ENCODE data around the gene UQCC2.

Gene UQCC2
- total RNA-seq = 6.5 to 15.9 (median 11.0) reads per million in 4 donors

DNA sequence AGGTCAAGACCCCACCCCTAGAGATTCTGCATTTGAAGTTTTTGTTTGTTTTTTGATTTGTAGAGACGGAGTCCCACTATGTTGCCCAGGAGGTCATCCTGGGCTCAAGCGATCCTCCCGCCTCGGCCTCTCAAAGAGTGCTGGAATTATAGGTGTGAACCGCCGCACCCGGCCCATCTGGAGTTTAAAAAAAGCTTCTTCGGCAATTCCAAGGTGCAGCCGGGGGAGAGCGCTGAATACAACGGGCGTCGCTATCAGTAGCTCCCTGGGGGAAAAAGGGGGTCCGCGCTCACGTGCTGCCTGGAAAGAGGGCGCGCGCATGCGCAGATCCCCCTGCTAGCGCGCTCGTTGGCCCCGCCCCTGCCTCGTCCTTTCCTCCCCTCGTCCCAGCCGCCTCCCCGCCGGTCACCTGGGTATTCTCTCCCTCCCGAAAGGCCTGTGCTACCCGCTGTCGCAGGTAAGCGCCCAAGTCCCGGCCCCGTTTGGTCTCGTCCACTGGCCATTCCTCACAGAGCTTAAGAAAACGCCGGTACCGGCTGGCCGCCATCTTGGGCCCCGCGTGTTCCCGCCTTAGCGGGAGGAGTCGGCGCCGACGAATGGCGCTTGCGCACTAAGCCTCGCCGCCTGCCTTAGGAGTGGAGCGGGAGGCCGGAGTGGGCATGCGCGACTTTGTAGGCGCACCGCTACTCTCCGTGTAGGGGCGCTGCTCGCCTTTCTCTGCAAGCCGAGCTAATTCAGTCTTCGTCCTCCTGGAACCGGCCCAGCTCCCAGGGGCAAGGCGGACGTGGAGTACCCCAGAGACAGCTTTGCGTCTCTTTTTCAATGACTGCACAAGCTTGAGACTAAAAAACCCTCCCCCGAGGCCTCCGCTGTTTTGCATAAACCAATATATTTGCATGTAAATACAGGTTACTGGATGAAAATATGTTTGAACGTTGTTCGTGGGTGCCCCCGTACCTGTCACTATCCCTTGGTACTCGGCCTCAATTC is at the start of gene UQCC2:
Gene UQCC2, minus strand, starts transcription at position 561 of the 990 bp plus-strand sequence. Its CDS starts 14 bp downstream, at position 547.
- peak; percentile 97 to 98 (median 97) for DNase-seq

DNA sequence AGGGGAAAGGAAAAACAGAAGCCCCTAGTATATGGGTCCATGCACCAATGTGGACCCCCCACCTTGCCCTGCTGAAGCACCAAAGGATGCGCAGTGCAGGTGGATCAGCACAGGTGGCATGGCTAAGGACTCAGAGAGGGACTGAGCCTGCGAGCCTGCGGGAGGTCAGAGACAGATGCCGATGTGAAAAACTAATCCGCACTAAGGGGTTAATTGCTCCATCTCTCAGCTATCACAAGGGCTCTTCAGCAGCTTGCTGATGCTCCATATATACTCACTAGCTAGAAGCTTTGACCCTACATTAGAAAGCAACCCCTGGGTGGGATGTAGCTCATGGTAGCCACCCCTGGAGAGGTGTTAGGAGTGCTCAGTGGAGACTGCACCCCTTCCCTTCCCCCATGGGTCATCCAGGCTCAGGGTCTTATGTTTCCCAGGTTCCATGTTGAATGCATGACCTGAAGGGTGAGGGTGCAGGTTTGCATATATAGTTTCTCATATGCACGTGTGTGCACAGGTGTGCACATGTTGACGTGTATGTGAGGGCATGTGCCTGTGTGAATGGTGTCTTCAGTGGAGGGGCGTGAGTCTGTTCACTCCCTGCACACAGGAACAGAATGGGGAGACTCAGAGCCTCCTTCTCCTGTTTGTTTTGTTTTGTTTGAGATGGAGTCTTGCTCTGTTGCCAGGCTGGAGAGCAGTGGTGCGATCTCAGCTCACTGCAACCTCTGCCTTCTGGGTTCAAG is 48.6 kb upstream of the UQCC2 start:
- no peak for DNase-seq

DNA sequence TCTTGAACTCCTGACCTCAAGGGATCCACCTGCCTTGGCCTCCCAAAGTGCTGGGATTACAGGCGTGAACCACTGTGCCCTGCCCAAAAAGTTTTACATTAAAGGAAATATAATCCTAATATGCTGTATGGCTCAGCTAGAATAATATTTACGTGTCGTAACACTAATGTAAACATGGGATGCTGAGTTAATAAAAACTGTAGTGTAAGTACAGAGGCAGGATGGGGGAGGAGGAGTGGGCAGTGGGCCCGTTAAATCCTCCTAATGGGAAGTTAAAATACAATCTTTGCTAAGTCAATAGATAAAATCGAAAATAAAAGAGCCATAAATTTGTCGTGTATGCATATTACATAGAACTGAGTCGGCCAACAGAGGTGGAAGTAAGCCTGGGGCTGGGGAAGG is 47.3 kb upstream of the UQCC2 start:
- DNase-seq = no peak

DNA sequence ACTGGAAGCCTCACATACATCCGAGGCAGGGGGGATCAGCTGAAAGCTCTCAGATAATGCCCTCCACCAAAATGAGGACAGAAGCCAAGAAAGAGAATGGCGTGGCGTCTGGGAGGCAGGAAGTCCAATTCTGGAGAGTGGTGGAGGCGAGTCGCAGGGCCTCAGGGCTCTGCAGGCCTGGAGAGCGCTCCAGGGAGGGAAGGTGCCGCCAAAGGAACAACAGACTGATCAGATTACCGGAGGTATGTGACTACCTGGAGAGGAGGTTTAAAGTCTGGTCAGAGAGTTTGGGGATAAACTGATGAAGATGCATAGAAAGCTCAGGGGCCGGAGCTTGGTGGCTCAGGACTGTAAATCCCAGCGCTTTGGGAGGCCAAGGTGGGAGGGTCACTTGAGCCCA is 46.4 kb upstream of the UQCC2 start:
- DNase-seq = no peak

DNA sequence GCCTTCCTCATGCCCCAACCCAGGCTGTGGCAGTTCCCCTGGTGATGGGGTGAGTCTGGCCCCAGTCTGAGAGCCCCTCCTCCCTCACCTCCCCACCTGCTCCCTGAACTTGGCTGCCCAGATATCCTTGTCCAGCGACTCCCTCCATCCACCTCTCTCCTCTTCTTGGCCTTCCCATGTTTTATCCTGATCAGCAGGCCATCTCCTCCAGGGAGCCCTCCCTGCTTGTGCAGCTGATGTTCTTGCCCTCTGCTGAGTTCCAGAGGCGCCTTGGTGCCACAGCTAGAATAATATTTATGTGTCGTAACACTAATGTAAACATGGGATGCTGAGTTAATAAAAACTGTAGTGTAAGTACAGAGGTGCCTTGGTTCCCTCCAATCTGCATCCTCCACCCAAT is 45.6 kb upstream of the UQCC2 start:
- no peak for DNase-seq

DNA sequence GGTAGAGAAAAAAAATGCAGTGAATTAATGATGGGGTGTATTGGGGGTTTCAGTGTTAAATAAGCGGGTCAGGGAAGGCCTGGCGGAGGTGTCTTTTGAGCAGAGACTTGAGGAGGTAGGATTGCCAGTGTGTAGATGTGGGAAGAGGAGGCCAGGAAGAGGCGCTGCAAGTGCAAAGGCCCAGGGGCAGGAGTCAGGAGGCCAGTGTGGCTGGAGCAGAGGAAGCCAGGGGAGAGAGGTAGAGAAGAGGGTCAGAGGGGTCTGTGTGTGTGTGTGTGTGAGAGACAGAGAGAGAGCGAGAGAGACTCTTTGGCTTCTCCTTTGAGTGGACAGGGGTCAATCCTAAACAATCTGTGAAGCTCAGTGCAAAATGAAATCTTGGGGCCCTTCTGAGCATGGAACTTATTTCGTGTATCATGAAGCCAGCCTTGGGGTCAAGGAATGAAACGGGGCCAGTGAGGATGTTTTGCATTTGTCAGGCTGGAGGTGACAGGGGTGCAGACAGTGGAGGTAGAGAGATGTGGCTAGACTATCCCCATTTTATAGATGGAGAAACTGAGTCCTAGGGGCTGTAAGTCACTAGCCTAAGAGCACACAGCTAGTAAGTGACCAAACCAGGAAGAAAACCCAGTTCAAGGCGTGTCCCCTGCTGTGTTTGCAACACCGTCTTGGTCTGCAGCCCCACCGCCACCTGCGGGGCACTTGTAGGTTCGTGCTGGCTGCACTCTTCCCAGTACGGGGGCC is 44.9 kb upstream of the UQCC2 start:
- DNase-seq = no peak

DNA sequence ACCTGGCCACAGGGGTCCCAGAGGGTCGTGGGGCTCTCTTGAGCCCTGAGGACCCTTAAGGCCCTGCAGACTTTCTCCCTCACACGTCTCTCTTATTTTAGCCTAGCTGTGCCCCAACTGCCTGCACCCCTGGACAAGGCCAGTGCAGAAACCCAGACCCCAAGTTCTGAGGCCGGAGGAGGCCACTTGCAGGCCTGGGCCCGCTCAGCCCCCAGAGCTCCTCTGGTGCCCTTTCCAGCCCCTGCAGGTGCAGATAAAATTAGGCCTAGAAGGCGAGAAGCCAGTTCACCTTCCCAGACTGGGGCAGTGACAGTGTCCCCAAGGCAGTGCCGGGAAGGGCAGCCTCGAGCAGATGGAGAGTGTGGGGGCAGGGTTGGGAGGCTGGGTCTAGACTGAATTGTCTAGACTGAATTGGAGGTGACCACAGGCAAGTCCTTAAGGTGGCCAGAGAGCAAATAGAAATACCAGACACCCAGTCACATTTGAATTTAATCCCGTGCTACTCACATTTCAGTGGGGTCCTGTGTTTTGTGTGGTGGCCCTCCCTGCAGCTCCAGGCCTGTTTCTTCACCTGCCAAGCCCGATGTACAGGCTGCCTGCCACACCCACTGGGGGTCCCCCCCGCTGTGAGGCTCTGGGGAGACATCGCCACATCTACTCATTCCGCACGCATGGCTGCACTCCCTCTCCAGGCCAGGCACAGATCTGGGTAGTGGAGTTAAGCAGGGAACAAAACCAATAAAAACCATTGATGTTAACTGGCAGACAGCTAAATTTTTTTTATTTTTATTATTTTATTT is 43.8 kb upstream of the UQCC2 start:
- no peak for DNase-seq

DNA sequence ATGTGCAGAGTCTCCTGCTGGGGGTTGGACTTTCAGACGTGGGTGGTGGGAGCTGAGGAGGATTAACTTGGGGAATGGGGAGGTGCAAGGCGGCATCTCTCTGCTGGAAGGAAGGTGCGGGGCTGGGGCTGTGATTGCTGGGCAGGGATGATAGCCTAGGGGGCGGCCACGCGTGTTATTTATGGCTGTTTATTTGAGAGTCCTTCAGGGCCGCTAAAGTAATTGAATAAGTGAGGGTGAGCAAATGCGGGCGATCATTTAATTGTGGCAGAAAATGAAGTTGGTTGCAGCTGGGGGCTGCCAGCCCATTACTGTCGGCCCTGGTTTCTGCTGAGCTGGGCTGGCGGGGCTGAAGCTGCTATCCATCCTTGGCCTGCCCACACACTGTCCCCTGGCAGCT is 42.7 kb upstream of the UQCC2 start:
- no peak for DNase-seq

DNA sequence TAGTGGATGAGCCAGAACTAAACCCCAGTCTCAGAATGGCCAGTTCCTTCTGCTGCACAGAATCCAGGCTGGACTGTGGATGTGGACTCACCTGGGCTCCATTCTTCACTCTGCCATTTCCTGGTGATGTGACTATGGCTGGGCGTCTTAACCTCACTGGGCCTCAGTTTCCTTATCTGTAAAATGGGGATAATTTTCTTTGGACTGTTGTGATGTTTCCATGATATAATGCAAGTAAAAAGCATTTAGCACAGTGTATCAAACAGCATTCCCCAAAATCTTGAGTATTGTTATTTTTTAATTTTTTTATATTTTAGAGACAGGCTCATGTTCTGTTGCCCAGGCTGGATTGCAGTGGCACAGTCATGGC is 41.1 kb upstream of the UQCC2 start:
- no peak for DNase-seq

DNA sequence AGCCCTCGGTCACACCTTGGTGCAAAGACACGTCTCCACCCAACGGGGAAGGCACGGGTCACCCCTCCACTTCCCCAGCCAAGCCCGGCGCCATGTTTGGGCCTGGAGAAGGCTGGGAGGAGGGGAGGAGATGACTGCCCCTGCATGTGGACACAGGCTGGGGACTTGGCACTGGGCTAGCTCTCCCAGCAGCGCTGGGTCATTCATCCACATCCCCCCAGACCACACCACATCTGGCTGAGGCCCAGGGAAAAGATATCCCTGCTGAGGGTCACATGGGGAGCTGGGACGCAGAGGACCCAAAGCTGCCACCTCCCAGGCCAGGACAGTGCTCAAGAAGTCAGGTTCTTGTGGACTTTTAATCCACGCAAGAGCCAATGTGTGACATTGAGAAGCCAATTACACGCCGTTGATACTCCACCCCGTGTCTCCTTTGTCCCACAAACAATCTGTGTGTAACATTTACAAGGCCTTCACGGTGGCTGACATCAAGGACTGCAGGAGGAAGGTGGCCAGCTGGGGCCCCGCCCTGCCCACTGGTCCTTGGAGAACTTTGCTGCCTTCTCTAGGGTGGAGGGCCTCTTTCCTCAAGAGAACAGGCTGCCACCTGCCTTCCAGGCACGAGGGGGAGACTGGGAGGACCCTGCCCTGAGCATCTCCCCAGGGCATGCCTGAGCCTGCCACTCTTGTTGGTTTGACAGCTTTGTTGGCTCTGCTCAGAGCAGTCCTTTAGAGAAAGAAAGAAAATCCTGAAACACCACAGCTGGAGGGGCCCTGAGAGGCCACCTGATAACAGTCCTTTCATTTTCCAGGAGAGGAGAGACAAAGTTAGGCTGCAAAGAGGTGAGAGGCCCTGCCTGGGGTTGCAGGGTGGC is 40.5 kb upstream of the UQCC2 start:
- no peak for DNase-seq

DNA sequence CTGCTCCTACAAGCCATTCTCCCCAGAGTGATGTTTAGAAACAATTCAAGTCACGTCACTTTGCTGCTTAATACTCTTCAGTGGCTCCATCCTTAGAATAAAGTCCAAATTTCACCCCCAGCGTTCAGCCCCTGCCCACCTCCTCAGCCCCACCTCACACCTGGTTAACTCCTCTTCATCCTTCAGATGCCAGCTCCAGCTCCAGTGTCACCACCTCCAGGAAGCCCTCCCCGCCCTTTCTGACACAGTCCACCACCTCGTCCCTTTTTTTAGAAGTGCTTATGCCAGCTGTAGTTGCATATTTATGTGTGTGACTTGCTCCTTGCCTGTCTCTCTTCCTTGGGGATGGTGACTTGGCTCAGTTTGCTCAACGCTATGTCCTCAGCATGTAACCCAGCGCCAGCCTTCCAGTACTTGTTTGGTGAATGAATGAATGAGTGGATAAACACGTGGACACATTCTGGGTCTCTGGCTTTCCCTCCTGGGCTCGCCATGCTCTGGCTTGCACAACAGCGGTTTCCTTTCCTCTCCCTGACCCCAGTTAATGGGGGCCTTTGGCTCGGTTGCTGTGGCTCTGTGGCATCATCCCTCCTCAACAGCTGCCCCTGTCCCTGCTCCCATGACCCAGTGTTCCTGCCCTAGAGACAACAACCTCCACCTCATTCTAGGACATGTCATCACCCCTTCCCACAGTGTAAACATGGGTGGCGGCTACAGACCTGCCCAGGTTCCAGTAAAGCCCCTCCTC is 38.9 kb upstream of the UQCC2 start:
- DNase-seq = no peak

DNA sequence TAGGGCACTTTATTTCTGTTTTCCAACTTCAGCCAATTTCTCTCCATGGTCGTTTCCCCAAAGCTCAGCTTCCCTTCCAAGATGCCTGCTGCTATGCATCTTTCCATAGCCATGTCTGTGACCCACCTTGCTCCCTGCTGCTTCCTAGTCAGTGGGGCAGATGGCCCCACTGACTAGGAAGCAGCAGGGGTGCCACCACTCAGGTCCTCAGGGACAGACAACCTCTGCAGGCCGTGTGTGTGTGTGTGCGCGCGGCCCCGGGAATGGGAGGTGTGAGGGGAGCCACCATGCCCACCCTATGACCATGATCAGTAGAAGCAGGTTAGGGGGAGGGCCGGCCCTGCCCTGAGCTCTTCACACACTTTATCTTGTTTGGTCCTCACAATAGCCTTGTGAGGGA is 37.9 kb upstream of the UQCC2 start:
- DNase-seq = no peak

DNA sequence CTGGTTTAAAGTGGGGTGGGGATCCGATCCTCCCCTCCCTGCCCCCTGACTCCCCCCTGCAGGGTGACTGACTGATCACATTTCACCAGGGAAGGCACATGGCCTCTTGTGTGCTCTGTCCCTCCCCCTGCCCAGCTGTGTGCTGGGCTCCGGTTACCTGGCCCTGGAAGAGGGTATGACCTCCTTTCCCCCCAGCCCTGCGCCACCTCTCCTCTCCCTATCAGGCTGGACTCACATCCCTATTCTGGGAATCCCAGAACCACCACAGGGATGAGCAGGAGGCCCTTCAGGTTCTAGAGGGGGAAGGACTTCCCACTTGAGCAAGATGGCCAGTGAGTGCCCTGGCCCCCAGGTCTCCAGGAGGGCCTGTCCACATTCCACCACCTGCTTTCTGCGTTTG is 37.3 kb upstream of the UQCC2 start:
- DNase-seq = no peak

DNA sequence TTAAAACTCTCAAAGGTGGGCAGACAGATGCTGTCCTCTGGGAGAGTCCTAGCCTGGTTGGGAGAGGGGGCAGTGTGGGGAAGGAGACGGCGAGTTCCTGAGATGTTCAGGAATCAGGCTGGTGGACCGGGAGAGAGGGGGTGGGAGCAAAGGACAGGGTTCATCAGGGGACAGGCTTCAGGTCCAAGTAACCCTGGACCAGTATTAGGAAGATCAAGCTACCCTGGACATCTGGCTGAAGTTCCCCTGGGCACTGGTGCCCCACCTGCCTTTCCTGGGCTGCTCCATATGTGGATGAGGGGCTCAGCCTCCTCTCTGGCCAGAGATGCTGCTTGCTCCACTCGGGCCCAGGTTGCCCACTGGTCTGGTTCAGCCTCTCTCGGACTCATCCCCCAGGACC is 36.3 kb upstream of the UQCC2 start:
- no peak for DNase-seq

DNA sequence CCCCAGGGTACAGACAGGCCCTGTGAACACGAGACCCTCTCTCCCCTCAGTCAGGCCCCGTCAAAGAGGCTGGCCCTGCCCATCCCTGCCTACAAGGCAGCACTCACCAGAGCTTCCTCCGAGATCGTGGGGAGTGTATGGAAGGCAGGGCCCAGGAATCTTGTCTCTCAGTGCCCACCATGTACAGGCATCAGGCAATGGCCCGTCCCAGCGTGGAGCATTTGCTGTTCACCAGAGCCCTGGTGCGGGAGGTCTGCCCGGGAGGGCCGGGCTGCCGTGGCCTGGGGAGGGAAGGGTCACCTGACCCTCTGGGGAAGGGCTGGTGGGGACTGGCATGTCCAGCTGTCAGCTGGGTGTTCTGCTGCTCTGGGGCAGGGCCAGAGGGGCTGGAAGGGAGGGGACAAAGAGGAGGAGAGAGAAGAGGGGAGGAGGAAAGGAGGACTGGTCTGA is 35.2 kb upstream of the UQCC2 start, which contains the start of gene IP6K3:
Gene IP6K3, minus strand, starts transcription at position 255 of the 450 bp plus-strand sequence. CDS start 11,429 bp downstream, outside the sequence.
- no peak for DNase-seq

DNA sequence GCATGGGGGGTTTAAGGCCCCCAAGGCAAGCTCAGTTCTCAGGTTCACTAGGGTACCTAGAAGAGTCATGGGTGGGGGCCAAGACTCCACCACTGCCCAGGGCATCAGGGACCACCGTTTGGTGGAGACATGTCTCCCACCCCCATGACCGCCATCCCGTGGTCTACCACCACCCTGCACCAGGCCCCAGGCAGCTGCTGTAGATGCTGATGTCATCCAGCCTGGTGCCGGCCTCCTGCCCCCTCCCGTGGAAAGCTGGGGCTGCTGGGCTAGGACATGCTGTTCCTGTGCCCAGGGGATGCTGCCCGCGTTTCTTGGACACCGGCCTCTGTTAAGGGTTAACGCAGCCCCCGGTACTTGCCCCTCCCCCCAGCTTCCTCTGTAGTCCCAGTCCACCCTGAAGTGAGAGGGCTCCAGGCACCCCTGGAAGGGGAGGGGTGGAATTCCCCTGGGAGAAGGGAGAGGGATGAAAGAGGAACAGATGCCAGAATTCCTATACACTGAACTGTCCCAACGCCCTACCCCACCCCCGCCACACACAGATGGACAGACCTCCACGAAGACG is 34.6 kb upstream of the UQCC2 start:
- no peak for DNase-seq

DNA sequence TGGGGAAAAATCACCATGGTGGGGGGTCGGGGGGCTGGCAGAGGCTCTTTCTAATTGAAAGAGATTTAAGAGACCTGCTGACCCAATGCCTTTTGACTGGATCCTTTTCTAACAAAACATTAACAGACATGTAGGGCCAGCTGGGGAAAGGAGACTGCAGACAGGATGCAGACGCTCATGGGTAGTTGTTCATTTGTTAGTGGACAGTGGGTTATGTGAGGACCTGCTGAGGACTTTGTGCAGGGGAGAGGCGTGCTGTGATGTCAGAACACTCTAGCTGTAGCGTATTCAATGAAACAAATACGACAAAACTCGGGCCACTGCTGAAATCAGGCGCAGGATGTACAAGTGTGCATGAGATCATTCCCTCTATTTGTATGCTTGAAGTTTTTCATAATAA is 34.0 kb upstream of the UQCC2 start:
- no peak for DNase-seq

DNA sequence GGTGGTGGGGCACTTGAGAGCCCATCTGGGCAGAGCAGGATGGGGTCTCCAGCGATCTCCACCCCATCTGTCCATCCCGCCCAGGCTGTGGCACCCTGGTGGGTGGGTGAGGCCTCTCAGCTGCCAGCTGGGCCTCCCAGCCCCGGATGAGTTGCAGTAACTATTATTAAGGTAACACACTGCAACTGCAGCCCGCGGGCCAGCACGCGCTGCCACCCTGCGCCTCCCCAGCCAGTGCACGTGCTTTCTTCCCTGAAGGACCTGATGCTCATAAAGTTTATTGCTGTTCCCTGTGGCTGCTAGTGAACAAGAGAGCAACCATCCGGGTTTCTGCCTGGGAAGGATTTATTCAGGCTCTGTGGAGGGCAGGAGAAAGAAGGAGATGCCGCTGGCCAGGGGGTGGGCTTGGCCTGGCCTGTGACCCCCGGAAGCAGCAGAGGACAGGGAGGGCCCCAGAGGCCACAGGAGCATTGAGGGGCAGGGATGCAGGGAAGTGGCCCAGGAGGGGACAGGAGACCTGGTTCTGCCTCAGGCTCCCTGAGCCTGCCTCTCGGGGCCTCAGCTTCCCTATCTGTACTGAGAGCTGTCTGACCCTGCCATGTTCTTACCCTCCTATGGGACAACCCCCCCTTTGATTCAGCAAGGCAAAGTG is 33.5 kb upstream of the UQCC2 start:
- no peak for DNase-seq
